ENCODE data around the gene FNDC3B. TPM values are rescaled to one million over a fixed set of nuclear protein-coding genes. Genes with fewer than 3 reads are reported as not detected.

The FNDC3B gene
- total RNA-seq, 1 donor from 2014 or later: 71.3 TPM

DNA sequence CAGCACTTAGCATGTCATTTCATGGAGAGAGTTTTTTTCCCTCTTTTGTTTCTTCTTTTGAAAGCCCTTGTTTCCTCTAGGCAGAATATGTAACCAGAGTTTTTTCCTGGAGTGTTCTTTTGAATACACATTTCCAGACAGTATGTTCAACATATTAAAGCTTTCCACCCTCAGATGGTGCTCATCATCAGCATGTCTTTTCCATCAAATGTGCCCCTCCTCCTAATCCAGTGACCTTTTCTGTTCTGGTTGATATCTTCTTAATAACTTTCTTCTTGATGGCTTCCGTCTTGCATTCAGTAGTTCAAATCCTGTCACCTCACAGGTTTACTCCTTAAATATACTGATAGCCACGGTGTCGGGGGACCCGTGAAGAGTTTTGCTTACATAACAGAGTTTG lies 78.6 kb downstream of the FNDC3B start:
- no peak overlapping the region for H3K4me3 ChIP-seq (ENCODE audit: low read depth, low read length)
- no peak for DNase-seq (ENCODE audit: low read depth)
- H3K36me3 ChIP-seq (ENCODE audit: control insufficient read depth, insufficient read depth, low read length): no peaks in the 10 kb centered on the region
- TF ChIP-seq, protein P1, sequence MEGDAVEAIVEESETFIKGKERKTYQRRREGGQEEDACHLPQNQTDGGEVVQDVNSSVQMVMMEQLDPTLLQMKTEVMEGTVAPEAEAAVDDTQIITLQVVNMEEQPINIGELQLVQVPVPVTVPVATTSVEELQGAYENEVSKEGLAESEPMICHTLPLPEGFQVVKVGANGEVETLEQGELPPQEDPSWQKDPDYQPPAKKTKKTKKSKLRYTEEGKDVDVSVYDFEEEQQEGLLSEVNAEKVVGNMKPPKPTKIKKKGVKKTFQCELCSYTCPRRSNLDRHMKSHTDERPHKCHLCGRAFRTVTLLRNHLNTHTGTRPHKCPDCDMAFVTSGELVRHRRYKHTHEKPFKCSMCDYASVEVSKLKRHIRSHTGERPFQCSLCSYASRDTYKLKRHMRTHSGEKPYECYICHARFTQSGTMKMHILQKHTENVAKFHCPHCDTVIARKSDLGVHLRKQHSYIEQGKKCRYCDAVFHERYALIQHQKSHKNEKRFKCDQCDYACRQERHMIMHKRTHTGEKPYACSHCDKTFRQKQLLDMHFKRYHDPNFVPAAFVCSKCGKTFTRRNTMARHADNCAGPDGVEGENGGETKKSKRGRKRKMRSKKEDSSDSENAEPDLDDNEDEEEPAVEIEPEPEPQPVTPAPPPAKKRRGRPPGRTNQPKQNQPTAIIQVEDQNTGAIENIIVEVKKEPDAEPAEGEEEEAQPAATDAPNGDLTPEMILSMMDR (IDR thresholded peaks at IDR 0.05; ENCODE audit: insufficient read depth, low read length, poor library complexity, severe bottlenecking): no peak
- H3K27me3 ChIP-seq (ENCODE audit: control insufficient read depth, insufficient read depth, low read length): no peaks in the 10 kb centered on the region

DNA sequence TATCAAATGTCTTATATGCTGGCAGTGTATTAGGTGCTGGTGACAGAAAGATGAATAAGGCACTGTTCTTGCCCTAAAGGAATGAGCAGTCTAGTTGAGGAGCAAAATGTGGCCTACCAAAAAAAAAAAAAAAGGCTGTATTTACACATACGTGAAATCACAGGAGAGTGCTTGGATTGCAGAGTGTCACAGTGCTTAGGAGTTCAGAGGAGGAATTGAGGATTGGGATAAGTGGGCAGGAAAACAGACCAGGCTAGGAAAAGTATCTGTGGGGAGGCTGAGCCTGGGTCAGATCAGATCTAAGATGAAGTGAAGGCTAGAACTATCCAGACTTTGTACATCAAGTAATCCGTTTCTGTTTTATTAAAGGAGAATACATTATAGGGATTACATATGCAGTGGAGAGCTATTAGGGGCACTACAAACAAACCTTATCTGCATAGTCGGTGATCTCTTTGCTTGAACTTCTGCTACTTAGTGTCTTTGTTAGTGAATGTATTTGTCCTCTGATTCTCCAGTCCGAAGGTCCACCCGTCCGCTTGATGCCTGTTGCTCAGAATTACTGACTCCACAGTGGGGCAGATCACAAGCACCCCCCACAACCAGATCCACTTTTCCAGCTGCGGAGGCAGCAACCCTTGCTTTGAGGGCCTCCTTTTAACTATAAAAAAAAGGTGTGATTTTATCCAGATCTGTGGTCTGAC lies 80.0 kb downstream of the FNDC3B start:
- Histone ChIP-seq H3K4me3 (ENCODE audit: low read depth, low read length) (no peak overlapping the region), H3K36me3 (ENCODE audit: control insufficient read depth, insufficient read depth, low read length) (no peaks in the 10 kb centered on the region), H3K27me3 (ENCODE audit: control insufficient read depth, insufficient read depth, low read length) (no peaks in the 10 kb centered on the region)
- DNase-seq (ENCODE audit: low read depth): no peak
- TF ChIP-seq, protein P1 (IDR thresholded peaks at IDR 0.05; ENCODE audit: insufficient read depth, low read length, poor library complexity, severe bottlenecking): no peak

DNA sequence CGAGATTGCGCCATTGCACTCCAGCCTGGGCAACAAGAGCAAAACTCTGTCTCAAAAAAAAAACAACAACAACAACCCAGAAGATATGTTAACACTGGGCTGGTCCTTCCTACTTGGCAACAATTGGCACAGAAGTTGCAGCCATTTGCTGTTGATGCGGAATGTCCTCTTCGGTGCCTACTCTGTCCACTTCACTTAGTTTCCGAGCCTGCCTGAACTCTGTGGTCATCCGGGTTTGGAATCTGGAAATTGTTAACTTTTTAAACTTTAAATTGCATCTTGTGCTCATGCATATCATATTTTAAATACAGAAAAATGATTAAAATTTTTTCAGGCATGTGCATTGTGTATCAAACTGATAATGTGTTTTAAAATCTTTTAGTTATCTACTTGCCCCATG lies 81.5 kb downstream of the FNDC3B start:
- no peaks in the 10 kb centered on the region for H3K36me3 ChIP-seq (ENCODE audit: control insufficient read depth, insufficient read depth, low read length)
- H3K4me3 ChIP-seq (ENCODE audit: low read depth, low read length): no peak overlapping the region
- TF ChIP-seq, protein P1 (IDR thresholded peaks at IDR 0.05; ENCODE audit: insufficient read depth, low read length, poor library complexity, severe bottlenecking): no peak
- DNase-seq (ENCODE audit: low read depth): no peak
- H3K27me3 ChIP-seq (ENCODE audit: control insufficient read depth, insufficient read depth, low read length): no peaks in the 10 kb centered on the region

- no peak overlapping the region for H3K4me3 ChIP-seq (ENCODE audit: low read depth, low read length)
- no peaks in the 10 kb centered on the region for H3K36me3 ChIP-seq (ENCODE audit: control insufficient read depth, insufficient read depth, low read length)
- no peak for DNase-seq (ENCODE audit: low read depth)
- TF ChIP-seq, protein P1 (IDR thresholded peaks at IDR 0.05; ENCODE audit: insufficient read depth, low read length, poor library complexity, severe bottlenecking): no peak
- no peaks in the 10 kb centered on the region for H3K27me3 ChIP-seq (ENCODE audit: control insufficient read depth, insufficient read depth, low read length)
Observed at GRCh38 chr3:172121981-172122380, 82.6 kb downstream of the FNDC3B start.

- TF ChIP-seq, protein P1 (IDR thresholded peaks at IDR 0.05; ENCODE audit: insufficient read depth, low read length, poor library complexity, severe bottlenecking): no peak
- H3K36me3 ChIP-seq (ENCODE audit: control insufficient read depth, insufficient read depth, low read length): no peaks in the 10 kb centered on the region
Observed at GRCh38 chr3:172124271-172124670, 84.9 kb downstream of the FNDC3B start.

DNA sequence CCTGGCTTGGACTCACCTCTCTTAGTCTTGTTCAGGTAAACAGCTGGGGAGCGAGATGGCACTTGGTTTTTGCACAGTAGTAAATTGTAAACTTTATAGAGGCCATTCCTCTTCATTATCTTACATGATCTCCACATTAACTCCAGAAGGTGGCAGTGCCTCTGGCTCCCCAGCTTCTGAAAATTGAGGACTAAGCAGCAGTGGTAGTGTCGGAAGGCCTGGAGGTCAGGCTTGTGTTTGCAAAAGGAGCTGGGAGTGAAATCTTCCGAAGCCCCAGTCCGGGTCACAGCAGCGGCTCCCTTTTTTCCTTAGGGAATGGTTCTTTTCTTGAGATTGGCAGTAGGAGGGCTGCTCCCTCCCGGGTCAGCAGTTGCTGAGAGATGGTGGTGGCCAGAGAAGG lies 85.7 kb downstream of the FNDC3B start:
- TF ChIP-seq, protein P1 (IDR thresholded peaks at IDR 0.05; ENCODE audit: insufficient read depth, low read length, poor library complexity, severe bottlenecking): no peak
- no peak overlapping the region for H3K4me3 ChIP-seq (ENCODE audit: low read depth, low read length)
- no peaks in the 10 kb centered on the region for H3K36me3 ChIP-seq (ENCODE audit: control insufficient read depth, insufficient read depth, low read length)

More at GRCh38 chr3:172124271-172124670, 84.9 kb downstream of the FNDC3B start:
- no peak overlapping the region for H3K4me3 ChIP-seq (ENCODE audit: low read depth, low read length)
- no peak for DNase-seq (ENCODE audit: low read depth)
- no peaks in the 10 kb centered on the region for H3K27me3 ChIP-seq (ENCODE audit: control insufficient read depth, insufficient read depth, low read length)

More for the DNA sequence above, 85.7 kb downstream of the FNDC3B start:
- DNase-seq (ENCODE audit: low read depth): no peak
- no peaks in the 10 kb centered on the region for H3K27me3 ChIP-seq (ENCODE audit: control insufficient read depth, insufficient read depth, low read length)

All from kidney epithelial cell (primary cell).